GM12872 (cell line): ENCODE data around the gene RCSD1.

Experiments used
- TF ChIP-seq, protein P1 (sequence below): IDR thresholded peaks from 3 replicates; pipeline ENCODE4 v1.5.1; 2011; ENCODE audit warnings: low read depth, mild to moderate bottlenecking, low read length, moderate library complexity; ENCODE audit not compliant: insufficient read depth

Gene RCSD1

DNA sequence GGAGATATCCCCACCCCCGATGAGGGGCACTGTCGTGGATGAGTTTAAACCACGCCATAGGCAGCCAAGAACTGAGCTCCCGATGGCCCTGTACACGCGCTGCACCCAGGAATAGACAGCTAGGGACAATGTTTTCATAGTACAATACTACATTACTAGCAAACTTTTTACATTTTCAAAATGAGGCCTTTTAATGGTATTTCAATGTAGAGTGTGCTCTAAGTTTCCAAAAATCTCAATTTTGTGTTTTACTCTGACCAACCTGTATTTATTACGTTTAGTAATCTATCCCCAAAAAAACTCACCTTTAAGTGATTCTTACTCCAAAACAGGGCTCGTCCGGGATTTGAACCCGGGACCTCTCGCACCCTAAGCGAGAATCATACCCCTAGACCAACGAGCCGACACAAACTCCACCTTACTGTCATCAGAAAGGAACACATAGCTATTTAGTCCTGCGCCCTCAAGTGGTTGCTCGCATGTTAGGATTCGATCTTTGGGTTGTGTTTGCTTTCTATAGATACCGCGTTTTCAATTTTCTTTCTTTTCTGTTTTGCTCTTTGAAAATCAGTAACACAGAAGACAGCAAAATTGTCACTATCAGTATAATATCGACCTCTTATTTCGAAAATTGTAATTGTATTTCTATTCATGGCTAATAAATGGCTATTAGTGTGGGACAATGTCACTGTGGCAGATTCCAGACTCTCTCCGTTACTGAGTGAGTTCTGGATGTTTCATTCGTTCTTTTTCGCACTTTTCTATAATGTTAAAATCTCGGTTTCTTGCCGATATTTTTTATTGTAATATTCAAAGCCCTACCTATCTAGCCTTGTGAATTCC, 85.3 kb downstream of the RCSD1 start:
- TF ChIP-seq, protein P1, sequence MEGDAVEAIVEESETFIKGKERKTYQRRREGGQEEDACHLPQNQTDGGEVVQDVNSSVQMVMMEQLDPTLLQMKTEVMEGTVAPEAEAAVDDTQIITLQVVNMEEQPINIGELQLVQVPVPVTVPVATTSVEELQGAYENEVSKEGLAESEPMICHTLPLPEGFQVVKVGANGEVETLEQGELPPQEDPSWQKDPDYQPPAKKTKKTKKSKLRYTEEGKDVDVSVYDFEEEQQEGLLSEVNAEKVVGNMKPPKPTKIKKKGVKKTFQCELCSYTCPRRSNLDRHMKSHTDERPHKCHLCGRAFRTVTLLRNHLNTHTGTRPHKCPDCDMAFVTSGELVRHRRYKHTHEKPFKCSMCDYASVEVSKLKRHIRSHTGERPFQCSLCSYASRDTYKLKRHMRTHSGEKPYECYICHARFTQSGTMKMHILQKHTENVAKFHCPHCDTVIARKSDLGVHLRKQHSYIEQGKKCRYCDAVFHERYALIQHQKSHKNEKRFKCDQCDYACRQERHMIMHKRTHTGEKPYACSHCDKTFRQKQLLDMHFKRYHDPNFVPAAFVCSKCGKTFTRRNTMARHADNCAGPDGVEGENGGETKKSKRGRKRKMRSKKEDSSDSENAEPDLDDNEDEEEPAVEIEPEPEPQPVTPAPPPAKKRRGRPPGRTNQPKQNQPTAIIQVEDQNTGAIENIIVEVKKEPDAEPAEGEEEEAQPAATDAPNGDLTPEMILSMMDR = peak; percentile 91

DNA sequence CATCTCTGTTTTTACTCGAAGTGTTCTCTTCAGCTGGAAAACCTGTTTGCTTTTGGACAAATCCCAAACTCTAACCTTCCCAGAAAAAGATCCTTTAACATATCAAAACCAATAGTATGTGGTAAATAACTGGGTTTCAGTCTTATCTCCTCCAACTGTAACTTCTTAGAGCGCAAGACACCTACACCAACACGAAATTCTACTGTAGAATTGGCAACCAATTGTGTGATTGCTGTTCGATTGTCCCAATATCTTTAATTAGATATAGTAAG, 85.9 kb downstream of the RCSD1 start:
- TF ChIP-seq, protein P1 = no peak

DNA sequence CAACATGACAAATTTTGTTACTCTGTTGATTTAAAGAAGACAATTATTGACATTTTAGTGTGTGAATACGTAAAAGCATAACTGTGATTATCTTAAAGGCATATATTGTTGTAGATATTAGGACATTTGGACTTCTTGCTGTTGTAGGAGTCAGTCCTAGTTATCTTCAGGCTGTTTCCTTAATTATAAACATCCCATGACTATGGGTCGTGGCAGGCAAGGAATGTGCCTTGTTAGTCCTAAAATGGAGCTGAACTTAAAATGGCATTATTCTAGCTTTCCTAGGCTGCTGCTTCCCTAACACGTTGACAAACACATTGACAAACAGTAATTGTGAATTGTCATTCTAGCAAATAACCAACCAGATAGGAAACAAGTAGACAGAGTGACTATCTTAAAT, 87.3 kb downstream of the RCSD1 start:
- TF ChIP-seq, protein P1 = no peak

DNA sequence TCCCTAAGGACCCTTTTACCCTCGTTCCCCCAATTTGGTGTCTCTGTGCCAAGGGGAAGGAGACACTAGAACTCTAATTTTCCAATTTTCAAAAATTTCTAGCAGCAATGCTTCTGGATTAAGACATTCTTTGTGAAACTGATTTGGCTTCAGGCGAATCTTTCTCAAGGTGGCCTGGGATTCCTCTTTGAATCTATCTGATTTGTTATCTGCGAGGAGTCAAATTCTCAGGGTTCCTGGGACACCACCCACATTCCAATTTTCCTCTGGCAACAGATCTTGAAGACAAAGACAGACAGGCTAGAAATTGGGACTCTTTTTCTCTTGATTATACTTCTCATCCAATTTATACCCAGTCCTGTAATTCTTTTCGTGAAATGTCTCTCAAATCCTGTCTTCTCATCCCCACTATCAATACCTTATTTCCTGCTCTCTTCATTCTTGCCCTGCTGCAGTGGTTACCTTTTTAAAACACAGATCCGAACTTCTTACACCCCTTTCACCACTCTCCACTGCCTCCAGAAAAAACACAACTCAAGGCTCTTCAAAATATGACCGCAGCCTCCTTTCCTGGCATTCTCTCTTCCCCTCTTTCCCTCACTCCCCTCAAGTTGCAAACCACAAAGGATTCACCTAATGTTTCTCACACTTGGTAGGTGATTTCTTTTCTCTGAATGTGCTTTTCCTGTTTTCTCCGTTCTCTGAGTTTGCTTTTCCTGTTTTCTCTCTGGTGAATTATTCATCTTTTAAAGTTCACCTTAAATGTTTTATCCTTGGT, 89.1 kb downstream of the RCSD1 start:
- TF ChIP-seq, protein P1 = no peak

DNA sequence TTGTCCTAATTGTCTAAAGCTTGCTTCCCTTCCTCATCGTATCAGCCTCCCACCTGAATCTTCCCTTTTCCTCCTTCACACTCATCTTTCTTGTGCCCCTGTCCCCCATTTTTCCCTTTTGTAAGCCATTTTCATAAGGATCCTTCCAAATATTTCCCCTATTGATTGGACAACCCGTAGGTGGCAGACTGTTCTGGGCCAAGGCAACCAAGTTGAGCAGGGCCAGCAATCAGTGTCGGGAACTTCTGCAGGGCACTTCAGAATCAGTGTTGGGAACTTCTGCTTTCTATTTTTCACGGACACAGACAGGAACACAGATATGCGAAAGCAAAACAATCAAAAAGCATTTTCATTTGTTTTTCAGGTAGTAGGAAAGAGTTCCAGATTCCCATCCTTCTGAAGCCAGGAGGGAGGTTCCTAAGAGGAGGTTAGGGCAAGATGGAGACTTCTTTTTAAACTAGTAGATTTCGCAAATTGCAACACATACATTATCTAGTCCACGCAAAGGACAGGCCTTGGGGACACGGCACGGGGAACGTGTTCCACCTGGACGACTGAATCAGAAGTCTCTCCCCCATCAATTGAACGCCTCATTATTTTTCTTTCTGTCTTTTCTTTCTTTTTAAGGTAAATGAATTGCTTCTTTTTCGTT, 91.1 kb downstream of the RCSD1 start:
- TF ChIP-seq, protein P1 = peak; percentile 36; the same call in 2 of the 3 replicates

DNA sequence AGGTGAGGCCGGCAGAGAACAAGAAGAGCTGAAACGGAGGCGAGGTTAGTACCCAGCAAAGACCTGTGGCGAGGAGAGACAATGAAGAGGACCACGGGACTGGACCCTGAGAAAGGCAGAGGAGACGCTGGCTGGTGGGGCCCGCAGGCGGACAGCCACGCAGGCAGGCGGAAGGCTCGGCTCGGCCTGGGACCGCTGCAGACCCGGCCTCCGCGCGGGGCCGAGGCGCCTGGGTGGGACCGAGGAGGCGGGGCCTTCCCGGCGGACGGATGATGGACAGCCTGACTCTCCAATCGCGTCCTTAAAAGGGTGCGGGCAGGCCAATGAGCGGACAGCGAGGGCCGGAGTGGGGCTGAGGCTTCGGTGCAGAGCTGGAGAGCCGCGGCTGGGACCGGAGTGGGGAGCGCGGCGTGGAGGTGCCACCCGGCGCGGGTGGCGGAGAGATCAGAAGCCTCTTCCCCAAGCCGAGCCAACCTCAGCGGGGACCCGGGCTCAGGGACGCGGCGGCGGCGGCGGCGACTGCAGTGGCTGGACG, 91.7 kb downstream of the RCSD1 start, which contains the start of gene MPZL1:
Gene MPZL1, plus strand, starts transcription at position 366 of the 535 bp plus-strand sequence. CDS start 170 bp downstream, outside the sequence.
- TF ChIP-seq, protein P1 = no peak
